ENCODE results near the gene IQGAP1.
"Not testable (repeated sequence)": the region's sequence is repeated elsewhere in the genome, so short reads cannot be mapped to it uniquely, and the experiment has no call there.

The IQGAP1 gene

GRCh38 chr15:90412356-90413194 is 24.5 kb downstream of the IQGAP1 start:
- no peak for DNase-seq

DNA sequence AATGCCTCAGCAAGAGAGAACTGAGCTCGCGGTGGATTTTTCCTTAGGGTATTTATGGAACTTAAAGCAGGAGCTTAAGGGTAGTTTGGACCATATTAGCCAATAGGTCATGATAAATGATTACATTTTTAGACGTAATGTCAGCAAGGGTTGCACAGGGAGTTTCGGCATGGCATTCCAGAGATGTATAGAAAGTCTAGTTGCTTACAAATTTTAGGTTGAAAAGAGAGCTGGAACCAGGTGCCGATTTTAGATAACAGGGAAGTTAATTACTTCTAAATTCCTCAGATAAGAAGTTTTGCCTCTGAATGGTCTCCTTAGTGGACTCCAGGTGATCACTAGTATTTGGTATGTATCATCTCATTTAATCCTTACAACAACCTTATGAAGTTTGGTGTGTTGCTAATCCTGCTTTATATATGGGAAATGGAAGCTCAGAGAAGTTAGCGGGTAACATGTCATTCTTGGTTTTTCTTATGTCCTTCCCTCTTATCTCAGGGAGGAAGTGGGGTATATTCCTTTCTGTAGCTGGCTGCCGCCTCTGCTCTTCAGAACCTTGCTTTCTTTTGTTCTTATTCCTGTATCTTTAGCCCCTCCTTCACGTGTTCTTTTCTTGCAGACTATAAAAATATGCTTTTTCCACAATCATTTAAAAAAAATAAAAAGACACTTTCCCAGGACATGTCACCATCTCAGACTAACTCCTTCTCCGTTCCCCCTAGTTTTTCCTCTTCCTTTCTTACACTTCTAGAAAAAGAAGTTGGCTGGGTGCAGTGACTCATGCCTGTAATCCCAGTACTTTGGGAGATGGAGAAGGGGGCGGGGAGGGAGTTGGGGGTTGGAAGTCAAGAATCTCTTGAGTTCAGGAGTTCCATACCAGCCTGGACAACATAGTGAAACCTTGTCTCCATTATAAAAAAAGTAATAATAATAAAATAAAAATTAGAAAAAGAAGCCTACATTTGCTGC is 25.7 kb downstream of the IQGAP1 start:
- DNase-seq: no peak

DNA sequence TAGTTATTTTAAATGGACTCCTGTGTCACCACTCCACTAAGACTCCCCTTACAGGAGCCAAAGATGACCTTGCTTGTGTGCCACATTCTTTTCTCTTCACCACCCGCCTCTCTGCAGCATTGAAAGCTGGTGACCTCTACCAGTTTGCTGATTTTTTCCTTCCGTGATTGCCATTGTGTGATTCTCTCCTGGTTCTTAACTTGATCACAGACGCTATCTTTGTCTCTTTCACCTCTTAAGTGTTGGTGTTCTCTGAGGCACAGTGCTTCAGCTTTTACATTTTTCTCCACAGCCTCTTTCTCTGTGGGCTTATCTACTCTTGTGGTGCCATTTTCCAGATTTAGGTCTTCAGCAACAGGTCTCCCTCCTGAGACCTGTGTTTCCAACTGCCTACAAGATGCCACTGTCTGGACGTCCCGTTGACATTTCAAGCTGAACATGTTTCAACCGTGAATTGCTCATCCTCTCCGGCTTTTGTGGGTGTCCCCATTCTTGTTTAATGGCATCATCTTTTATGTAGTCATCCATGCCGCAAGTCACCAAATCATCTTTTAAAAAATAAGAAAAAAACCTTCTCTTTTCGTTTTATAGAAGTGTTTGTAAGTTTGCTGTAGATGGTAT is 26.5 kb downstream of the IQGAP1 start:
- DNase-seq: no peak

GRCh38 chr15:90416052-90416451 is 28.0 kb downstream of the IQGAP1 start:
- not testable (repeated sequence) for DNase-seq

DNA sequence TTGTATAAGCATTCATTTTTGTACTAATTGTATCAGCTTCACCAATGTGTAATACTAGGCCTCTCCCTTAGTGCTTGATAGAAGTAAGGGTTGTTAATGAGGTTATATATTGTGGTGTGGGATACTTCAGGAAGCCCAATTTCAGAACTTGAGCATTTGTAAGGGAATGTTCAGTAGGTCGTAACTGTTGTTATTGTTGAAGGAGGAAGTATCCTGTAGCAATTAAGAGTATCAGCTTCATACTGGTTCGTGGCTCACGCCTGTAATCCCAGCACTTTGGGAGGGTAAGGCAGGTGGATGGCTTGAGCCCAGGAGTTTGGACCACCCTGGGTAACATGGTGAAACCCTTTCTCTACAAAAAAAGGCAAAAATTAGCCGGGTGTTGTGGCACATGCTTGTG is 30.6 kb downstream of the IQGAP1 start:
- DNase-seq: no peak

DNA sequence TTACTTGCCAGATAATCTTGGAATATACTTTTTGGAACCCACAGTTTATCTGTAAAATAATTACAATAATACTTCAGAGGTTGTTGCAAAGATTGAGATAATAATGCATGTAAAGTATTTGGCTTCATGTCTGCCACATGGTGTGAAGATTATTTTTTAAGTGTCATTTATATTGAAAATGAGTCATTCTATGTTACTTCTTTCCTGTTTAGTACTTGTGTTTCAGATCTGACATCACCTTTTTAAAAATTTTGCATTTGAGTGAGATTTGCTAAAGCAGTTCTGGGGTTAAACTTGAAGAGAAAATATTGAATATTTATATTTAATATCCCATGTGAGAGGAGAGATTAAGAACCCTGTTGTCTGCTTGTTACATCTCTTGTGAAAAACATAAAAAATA is 31.2 kb downstream of the IQGAP1 start:
- no peak for DNase-seq

GRCh38 chr15:90419738-90420406 is 31.8 kb downstream of the IQGAP1 start:
- no peak for DNase-seq

GRCh38 chr15:90420451-90420850 is 32.4 kb downstream of the IQGAP1 start:
- no peak for DNase-seq

DNA sequence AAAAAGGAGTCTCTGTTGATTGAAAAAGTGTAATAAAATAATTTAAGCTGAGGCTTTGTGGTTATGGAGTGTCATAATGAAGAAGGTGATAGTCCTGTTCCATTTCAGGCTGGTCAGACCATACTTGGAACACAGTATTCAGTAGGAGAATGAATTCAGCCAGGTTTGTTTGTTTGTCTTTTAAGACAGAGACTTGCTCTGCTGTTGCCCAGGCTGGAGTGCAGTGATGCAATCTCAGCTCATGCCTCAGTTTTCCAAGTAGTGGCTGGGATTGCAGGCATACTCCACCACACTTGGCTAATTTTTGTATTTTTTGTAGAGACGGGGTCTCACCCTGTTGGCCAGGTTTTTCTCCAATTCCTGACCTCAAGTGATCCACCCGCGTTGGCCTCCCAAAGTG is 33.5 kb downstream of the IQGAP1 start:
- no peak for DNase-seq

DNA sequence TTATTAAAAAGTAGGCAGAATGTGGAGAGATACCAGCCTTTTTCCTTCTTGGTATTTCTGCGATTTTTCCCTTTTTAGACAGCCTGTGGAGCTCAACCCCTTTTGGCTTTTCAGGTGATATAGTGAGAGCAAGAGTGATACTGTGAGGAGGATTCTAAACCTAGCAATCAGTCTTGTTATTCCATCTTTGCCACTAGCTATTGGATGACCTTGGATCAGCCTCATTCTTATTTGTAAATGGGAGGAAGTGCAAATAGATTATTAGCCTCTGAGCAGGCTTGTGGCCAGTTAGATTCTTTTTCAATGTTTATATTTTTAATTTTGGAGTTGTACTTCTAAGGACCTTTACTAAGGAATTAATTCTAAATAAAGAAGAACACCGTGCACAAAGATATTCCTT is 34.0 kb downstream of the IQGAP1 start:
- DNase-seq: no peak

DNA sequence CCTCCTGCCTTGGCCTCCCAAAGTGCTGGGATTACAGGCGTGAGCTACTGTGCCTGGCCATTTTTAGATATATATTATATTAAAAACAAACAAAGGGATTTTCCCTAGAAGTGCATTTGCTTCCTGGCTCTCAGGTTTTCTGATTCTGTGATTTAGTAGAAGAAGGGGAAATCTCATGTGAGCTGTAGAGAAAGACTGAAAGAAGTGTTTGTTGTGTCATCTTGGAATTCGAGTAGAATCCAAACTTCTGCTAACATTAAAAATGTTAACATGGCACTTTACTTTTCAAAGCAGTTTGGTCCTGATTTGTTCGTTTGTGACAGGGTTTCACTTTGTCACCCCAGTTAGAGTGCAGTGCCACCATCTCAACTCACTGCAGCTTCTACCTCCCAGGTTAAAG is 34.9 kb downstream of the IQGAP1 start:
- no peak for DNase-seq

DNA sequence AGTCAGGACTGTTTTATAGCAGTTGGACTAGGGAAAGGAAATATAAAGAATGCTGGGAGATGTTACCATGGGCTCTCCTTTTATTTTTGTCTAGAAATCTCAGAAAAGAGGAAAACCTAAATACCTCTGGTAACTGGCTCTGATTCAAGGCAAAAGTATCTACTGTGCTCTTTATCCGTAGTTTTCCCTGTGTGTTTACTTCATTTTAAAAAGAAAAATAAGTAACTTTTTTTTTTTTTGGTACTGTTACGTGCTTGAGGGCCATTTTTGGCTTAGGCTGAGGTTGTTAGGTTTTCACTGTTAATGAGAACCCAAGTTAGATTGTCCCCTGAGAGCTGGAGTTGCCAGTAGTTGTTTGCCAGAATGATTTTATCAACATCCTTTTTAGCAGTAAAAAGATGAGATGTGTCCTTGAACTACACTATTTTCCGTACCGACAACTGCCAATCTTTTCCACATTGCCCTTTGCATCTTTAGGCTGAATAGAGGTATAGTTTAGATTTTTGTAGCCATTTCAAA is 35.8 kb downstream of the IQGAP1 start:
- DNase-seq: no peak

DNA sequence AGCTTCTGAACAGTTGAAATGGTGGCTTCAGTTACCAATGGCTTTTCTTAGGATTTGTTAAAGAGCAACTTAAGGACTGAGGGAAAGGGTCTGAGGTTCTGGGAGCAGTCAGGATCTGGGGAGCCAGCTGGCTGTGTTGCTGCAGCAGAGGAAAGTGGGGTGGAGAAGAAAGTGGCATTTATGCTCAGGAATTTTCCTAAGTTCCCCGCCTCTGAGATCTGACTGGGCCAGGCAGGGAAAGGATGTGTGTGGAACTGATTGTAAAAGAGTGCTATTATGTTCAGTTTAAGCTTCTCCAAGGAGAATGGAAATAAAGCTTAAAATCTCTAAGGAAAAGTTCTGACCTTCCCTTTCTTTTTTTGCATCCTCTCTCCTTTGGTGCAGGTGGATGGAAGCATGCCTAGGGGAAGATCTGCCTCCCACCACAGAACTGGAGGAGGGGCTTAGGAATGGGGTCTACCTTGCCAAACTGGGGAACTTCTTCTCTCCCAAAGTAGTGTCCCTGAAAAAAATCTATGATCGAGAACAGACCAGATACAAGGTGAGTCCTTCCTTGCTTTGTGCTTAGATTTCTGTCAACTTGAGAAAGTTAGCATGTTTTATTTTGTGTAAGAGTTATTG is 37.8 kb downstream of the IQGAP1 start:
- no peak for DNase-seq

GRCh38 chr15:90427185-90427584 is 39.1 kb downstream of the IQGAP1 start:
- no peak for DNase-seq

GRCh38 chr15:90432253-90432652 is 44.2 kb downstream of the IQGAP1 start:
- DNase-seq: no peak

DNA sequence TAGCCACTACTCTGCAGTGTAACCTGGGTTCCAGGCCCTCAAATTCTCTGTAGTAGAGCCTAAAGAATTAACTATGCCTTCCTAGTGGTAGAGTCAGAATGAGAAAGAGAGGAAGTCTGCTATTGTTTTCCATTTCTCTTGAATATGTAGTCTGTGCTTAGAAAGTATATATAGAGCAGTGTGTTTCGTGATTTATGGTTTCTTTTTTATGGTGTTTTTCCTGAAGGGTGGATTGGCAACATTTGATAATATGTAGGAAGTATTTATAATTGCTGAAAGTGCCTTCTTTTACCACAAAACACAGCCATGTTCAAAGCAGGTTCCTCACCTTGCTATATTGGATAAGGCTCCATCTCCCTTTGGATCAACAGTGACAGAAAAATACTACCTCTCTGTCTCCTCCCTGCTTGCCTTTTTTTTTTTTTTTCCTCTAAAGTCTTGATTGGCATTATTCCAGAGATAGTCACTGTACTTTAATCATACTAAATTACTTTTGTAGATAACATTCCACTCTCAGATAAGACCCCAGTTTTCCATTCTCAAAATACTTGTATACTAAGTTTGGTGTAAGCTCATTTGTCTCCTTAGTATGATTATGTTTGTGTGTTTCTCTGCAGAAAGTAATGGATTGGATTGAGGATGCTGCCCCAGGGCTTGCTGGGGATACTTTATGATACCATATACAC is 47.8 kb downstream of the IQGAP1 start:
- DNase-seq: no peak

GRCh38 chr15:90436952-90437351 is 48.9 kb downstream of the IQGAP1 start:
- no peak for DNase-seq

DNA sequence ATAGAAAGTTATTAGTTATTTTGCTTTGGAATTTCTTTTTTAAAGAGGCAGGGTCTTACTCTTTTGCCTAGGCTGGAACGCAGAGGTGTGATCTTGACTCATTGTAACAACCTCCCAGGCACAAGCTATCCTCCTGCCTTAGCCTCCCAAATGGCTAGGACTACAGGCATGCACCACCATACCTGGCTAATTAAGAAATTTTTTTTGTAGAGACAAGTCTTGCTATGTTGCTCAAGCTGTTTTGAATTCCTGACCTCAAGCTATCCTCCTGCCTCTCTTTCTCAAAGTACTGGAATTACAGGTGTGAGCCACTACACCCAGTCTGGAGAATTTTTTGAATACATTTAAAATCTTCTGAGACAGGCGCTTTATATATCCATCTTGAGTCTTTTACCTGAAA is 49.5 kb downstream of the IQGAP1 start:
- no peak for DNase-seq

GRCh38 chr15:90439946-90440345 is 51.9 kb downstream of the IQGAP1 start:
- DNase-seq: no peak

GRCh38 chr15:90441027-90441426 is 53.0 kb downstream of the IQGAP1 start:
- no peak for DNase-seq

DNA sequence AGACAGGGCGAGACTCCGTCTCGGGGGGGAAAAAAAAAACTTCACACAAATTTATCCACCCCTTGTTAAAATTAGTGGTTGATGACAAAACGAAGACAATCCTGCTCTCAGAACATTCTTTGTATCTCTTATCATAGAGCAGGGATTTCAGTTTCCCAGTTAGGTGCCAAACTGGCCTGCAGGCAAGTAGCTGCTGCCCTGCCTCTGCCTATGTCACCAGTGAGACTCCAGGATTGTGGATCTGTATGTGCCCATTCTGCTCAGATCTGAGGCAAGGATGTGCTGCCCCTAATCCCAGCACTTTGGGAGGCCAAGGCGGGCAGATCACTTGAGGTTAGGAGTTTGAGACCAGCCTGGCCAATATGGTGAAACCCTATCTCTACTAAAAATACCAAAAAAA is 54.4 kb downstream of the IQGAP1 start:
- no peak for DNase-seq
